IMR-90 (cell line): ENCODE results near the gene NCF2.

ENCODE experiments used
- BHLHE40 ChIP-seq: fragments of 150-350 bp; IDR thresholded peaks from 2 replicates; pipeline ENCODE4 v1.6.1; 2016; ENCODE audit warnings: mild to moderate bottlenecking, low read depth, low read length
- CEBPB ChIP-seq: IDR thresholded peaks from 2 replicates; pipeline ENCODE4 v1.6.1; 2012; ENCODE audit warnings: low read depth, low read length, improper control_type of control experiment
- CTCF ChIP-seq: conservative IDR thresholded peaks from 2 replicates; pipeline ENCODE4 v1.5.1; 2012; ENCODE audit warnings: mild to moderate bottlenecking, low read depth, low read length, improper control_type of control experiment
- NFE2L2 ChIP-seq: fragments of 150-350 bp; IDR thresholded peaks from 2 replicates; pipeline ENCODE4 v1.6.1; 2016; ENCODE audit warnings: low read depth, mild to moderate bottlenecking, low read length
- POLR2A ChIP-seq: IDR thresholded peaks from 2 replicates; pipeline ENCODE4 v1.6.1; 2012; ENCODE audit warnings: mild to moderate bottlenecking, low read depth, low read length
- RAD21 ChIP-seq: IDR thresholded peaks from 2 replicates; pipeline ENCODE4 v1.6.1; 2012; ENCODE audit warnings: low read length, improper control_type of control experiment
- RFX5 ChIP-seq: IDR thresholded peaks from 2 replicates; pipeline ENCODE4 v1.8.0; 2012; ENCODE audit warnings: low read depth, mild to moderate bottlenecking, low read length, moderate library complexity
- SMC3 ChIP-seq: fragments of 150-350 bp; IDR thresholded peaks from 2 replicates; pipeline ENCODE4 v1.6.1; 2016; ENCODE audit warnings: low read depth, mild to moderate bottlenecking, antibody characterized with exemption, low read length, moderate library complexity
- USF2 ChIP-seq: fragments of 150-350 bp; IDR thresholded peaks from 2 replicates; pipeline ENCODE4 v1.6.1; 2017; ENCODE audit warnings: mild to moderate bottlenecking, antibody characterized with exemption, low read length, low read depth

- TF ChIP-seq CTCF, result no peak
- no peak for TF ChIP-seq BHLHE40
- TF ChIP-seq POLR2A, result no peak
- no peak for TF ChIP-seq USF2
- TF ChIP-seq CEBPB, result no peak
- TF ChIP-seq NFE2L2, result no peak
- TF ChIP-seq RAD21, result no peak
- TF ChIP-seq SMC3, result no peak
- TF ChIP-seq RFX5, result no peak
Measured at GRCh38 chr1:183638649-183639387, 48.6 kb upstream of the NCF2 start.
